Ascending aorta (tissue), 2 donors: ENCODE data around the gene GULP1. TPM values are rescaled to one million over a fixed set of nuclear protein-coding genes. Genes with fewer than 3 reads are reported as not detected.

ENCODE experiments used
- DNase-seq, 2 donors: peaks; one replicate each; pipeline ENCODE4 v3.0.0-alpha.2; 2019; ENCODE audit warnings: low spot score in 2 of 2
- H3K27ac ChIP-seq, 2 donors: fragments of 200-600 bp; sonication (generic); one replicate each; pipeline ENCODE4 v1.5.1; 2016 to 2017; ENCODE audit warnings: mild to moderate bottlenecking in 1 of 2
- H3K27me3 ChIP-seq: fragments of 200-600 bp; sonication (generic); one replicate; pipeline ENCODE4 v1.5.1; 2017
- H3K36me3 ChIP-seq, 2 donors: fragments of 200-600 bp; sonication (generic); one replicate each; pipeline ENCODE4 v1.5.1; 2016
- H3K4me1 ChIP-seq, 2 donors: fragments of 200-600 bp; sonication (generic); one replicate each; pipeline ENCODE4 v1.5.1; 2016 to 2017; ENCODE audit warnings: mild to moderate bottlenecking in 1 of 2
- H3K4me3 ChIP-seq, 2 donors: fragments of 200-600 bp; sonication (generic); one replicate each; pipeline ENCODE4 v1.5.1; 2016 to 2017; ENCODE audit warnings: mild to moderate bottlenecking in 1 of 2
- H3K9me3 ChIP-seq, 2 donors: fragments of 200-600 bp; sonication (generic); one replicate each; pipeline ENCODE4 v1.5.1; 2016
- intact Hi-C: fragments of 100-400 bp; cut with DNase I; formaldehyde crosslinking; loops from one replicate; pipeline ENCODE4 v1.15.1; 2023
- total RNA-seq: library from RNA; depleted of rRNA; stranded (reverse); fragments of >200 nt; gene quantifications from one replicate; pipeline ENCODE4 v1.1.0, GENCODE V29; 2016
- TF ChIP-seq, protein P1 (sequence below), 3 experiments: fragments of 200-600 bp in 2 of 3; fragments of 450-650 bp in 1 of 3; sonication (generic) in 2 of 3; IDR thresholded peaks; one replicate each; pipeline ENCODE4 v1.5.1; 2016 to 2019; ENCODE audit warnings: antibody characterized with exemption in 3 of 3, mild to moderate bottlenecking in 1 of 3, moderate library complexity in 1 of 3

The GULP1 gene
- total RNA-seq, 1 donor from 2014 or later: 67.8 TPM

DNA sequence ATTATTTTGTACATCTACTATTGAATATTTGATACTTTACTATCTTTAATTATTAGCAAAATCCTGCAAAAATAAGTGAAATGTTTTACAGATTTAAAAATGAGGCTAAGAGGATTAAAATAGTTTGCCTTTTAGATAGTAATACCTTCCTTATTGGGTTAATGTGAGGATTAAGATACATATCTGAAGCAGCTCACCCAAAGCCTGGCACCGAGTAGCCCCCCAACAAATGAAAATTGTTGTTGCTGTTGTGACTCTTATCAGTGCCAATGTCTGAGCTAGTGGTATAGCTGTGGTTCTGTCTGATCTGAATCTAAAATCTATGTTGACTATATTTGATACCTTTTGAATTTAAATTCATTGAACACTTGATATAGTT lies 34.6 kb downstream of the GULP1 start:
- H3K27ac ChIP-seq: no peak overlapping the region
- H3K9me3 ChIP-seq: no peaks in the 10 kb centered on the region
- H3K4me3 ChIP-seq: no peak overlapping the region
- intact Hi-C loops: no loop called here
- H3K36me3 ChIP-seq: no peaks in the 10 kb centered on the region
- no peak for DNase-seq
- TF ChIP-seq, protein P1, sequence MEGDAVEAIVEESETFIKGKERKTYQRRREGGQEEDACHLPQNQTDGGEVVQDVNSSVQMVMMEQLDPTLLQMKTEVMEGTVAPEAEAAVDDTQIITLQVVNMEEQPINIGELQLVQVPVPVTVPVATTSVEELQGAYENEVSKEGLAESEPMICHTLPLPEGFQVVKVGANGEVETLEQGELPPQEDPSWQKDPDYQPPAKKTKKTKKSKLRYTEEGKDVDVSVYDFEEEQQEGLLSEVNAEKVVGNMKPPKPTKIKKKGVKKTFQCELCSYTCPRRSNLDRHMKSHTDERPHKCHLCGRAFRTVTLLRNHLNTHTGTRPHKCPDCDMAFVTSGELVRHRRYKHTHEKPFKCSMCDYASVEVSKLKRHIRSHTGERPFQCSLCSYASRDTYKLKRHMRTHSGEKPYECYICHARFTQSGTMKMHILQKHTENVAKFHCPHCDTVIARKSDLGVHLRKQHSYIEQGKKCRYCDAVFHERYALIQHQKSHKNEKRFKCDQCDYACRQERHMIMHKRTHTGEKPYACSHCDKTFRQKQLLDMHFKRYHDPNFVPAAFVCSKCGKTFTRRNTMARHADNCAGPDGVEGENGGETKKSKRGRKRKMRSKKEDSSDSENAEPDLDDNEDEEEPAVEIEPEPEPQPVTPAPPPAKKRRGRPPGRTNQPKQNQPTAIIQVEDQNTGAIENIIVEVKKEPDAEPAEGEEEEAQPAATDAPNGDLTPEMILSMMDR (IDR thresholded peaks at IDR 0.05): no peak
- no peaks in the 10 kb centered on the region for H3K27me3 ChIP-seq
- H3K4me1 ChIP-seq: peaks cover 0 to 20% of the 10 kb centered on the region in 2 donors

DNA sequence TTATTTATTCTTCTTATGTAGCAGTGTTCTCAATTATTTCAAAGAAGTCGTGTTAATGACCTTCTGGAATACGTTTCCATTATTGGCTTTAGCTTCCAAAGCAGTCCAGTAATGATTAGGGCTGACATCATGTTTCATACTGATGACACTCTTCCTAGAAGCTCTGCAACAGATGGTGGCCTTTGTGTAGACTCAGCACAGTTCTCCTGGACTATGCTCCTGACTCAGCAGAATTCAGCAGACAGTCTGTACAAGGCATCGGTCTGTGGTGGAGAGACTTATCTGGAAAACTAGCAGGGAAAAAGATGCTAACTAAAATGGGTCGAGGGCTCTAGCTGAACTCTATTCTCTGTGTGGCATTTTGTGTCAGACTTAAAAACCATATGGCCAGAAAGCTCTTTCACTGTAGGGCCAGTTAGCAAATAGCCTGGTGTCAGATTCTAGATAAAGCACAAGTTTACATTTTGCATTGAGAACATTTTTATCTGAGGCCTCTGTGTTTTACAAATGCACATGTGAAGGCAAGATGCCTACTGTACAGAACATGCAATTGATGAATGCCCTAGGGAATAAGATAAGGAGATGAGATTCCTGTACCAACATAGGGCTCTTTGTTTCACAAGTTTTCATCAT lies 35.1 kb downstream of the GULP1 start:
- peaks cover 0 to 20% of the 10 kb centered on the region in 2 donors for H3K4me1 ChIP-seq
- TF ChIP-seq, protein P1 (IDR thresholded peaks at IDR 0.05): no peak
- no peak for DNase-seq
- H3K36me3 ChIP-seq: no peaks in the 10 kb centered on the region
- H3K4me3 ChIP-seq: no peak overlapping the region
- H3K9me3 ChIP-seq: no peaks in the 10 kb centered on the region
- intact Hi-C loops: no loop called here
- no peak overlapping the region for H3K27ac ChIP-seq
- no peaks in the 10 kb centered on the region for H3K27me3 ChIP-seq

DNA sequence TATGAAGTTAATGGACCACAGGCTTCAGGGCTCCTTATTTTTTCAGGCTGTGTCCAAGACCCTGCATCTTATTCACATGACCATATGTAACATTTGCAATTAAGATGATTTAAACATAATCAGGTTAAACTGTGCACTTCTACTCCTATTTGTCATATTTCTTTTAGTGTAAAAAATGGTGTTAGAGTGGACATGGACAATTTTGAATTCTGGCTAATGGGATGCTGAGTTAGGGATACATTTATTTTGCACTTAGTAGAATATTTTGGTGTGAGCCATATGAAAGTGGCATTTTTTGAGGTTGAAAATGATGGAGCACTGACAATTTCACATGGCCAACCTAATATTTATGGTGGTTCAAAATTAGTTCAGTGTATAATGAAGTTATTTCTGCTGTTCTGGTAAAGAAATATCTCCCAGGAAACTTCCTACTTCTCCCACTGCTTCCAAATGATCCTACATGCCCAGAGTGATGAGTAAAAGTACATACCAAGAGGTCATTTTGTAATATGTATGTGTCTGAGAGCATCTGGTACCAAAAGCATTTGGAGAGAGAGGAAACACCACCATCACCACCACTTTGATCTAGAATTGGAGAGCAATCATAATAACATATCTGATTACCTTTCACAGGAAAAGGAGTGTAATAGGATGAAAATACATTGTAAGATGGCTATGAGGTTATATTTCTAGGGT lies 36.0 kb downstream of the GULP1 start:
- Histone ChIP-seq H3K9me3 (no peaks in the 10 kb centered on the region), H3K36me3 (no peaks in the 10 kb centered on the region), H3K4me1 (peaks cover 0 to 21% of the 10 kb centered on the region in 2 donors), H3K27ac (no peak overlapping the region), H3K4me3 (no peak overlapping the region), H3K27me3 (no peaks in the 10 kb centered on the region)
- TF ChIP-seq, protein P1 (IDR thresholded peaks at IDR 0.05): no peak
- intact Hi-C loops: no loop called here
- DNase-seq: no peak

DNA sequence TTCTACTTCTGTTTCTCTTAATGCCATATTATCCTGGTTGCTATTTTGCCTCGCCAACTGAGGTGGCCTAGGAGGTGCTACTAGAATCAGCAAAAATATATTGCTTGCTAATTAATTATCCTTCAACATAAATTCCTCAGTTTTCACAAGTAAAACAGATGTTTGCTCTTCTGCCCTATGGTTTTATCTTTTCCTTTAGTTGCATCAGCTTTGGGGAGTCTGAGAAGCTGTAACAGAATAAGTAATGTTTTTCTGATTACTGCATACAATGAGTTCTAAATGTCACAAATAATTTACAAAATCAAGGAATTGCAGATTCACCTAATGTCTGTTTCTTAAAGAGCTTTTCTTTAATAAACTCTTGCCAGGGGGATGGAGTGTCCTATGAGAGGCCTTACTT lies 36.7 kb downstream of the GULP1 start:
- intact Hi-C loops: no loop called here
- TF ChIP-seq, protein P1 (IDR thresholded peaks at IDR 0.05): no peak
- no peaks in the 10 kb centered on the region for H3K9me3 ChIP-seq
- H3K4me1 ChIP-seq: peaks cover 0 to 23% of the 10 kb centered on the region in 2 donors
- no peak for DNase-seq
- H3K4me3 ChIP-seq: no peak overlapping the region
- no peaks in the 10 kb centered on the region for H3K27me3 ChIP-seq
- H3K27ac ChIP-seq: no peak overlapping the region
- no peaks in the 10 kb centered on the region for H3K36me3 ChIP-seq

DNA sequence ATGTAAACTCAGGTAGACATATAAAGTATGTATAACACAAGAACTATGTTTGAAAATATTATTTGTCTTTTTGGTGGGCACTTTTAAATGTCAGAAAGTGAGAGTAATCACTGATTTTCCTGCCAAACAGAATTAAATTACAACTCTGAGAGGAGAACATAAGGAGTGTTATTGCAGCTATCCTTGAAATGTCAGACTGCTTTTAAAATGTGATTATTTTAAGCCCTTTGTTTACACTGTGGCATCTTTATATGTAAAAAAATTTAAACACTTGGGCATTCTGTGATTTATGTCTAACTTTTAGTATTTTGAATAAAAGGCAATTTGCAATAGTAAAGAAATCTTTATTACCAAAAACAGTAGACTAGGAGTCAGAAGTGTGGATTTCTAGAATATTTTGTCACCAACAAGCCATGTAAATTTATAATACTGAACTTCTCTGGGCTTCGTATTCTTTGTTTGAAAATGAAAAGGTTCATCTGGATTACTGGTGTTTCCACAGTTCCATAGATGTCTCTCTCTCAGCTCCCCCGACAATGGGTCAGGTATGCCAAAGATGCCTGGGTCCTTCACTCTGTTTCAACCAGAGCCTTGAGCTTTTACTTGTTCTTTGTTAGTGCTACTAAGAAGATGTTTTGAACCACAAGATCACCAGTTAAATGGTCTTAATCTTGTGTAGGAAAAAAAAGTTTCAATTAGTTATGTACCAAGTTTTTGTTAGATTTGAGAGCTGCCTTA lies 38.8 kb downstream of the GULP1 start:
- TF ChIP-seq, protein P1 (IDR thresholded peaks at IDR 0.05): no peak
- Histone ChIP-seq H3K27me3 (no peaks in the 10 kb centered on the region), H3K4me1 (peaks cover 0 to 15% of the 10 kb centered on the region in 2 donors), H3K4me3 (no peak overlapping the region), H3K36me3 (no peaks in the 10 kb centered on the region), H3K9me3 (no peaks in the 10 kb centered on the region), H3K27ac (no peak overlapping the region)
- intact Hi-C loops: no loop called here
- no peak for DNase-seq
